HG02610 (cell line): Measurements from ENCODE around the gene PPP4R3B.

Experiments
- ATAC-seq: cut with Tn5 transposase; IDR thresholded peaks from one replicate; pipeline ENCODE4 v1.9.1; 2021; ENCODE audit warnings: mild to moderate bottlenecking, moderate library complexity; ENCODE audit not compliant: unreplicated experiment

PPP4R3B gene

GRCh38 chr2:55519938-55520885, 97.2 kb downstream of the PPP4R3B start:
- ATAC-seq = no peak

- no peak for ATAC-seq
Observed at GRCh38 chr2:55518841-55519165, 98.6 kb downstream of the PPP4R3B start.

- ATAC-seq = no peak
Observed at GRCh38 chr2:55511508-55512124, 105.8 kb downstream of the PPP4R3B start.

GRCh38 chr2:55502590-55503141, 114.8 kb downstream of the PPP4R3B start:
- no peak for ATAC-seq

- ATAC-seq = no peak
Observed at GRCh38 chr2:55500025-55500424, 117.4 kb downstream of the PPP4R3B start.

GRCh38 chr2:55498582-55498981, 118.8 kb downstream of the PPP4R3B start:
- ATAC-seq = no peak
